Neural progenitor cell (in vitro differentiated cells): Measurements from ENCODE around the gene SLC20A1. TPM values are rescaled to one million over a fixed set of nuclear protein-coding genes. Genes with fewer than 3 reads are reported as not detected.
"Not testable (repeated sequence)": the region's sequence is repeated elsewhere in the genome, so short reads cannot be mapped to it uniquely, and the experiment has no call there.

Source experiments
- DNase-seq: peaks from one replicate; pipeline ENCODE4 v3.0.0-alpha.2; 2016; ENCODE audit warnings: low spot score
- H2AFZ ChIP-seq: fragments of 200-600 bp; sonication (generic); replicated peaks from 2 replicates; pipeline ENCODE4 v1.6.1; 2016; ENCODE audit warnings: antibody characterized with exemption
- H3F3A ChIP-seq: fragments of 200-600 bp; sonication (generic); 2 replicates; pipeline ENCODE4 v1.6.1; 2016; ENCODE audit warnings: antibody characterized with exemption, low read depth
- H3K27ac ChIP-seq: fragments of 200-600 bp; sonication (generic); 2 replicates; pipeline ENCODE4 v1.5.1; 2016; ENCODE audit warnings: mild to moderate bottlenecking
- H3K27me3 ChIP-seq: fragments of 200-600 bp; sonication (generic); 2 replicates; pipeline ENCODE4 v1.6.1; 2016; ENCODE audit warnings: mild to moderate bottlenecking, moderate library complexity
- H3K36me3 ChIP-seq: fragments of 200-600 bp; sonication (generic); 2 replicates; pipeline ENCODE4 v1.5.1; 2016
- H3K4me1 ChIP-seq: fragments of 200-600 bp; sonication (generic); 2 replicates; pipeline ENCODE4 v1.6.1; 2016; ENCODE audit warnings: mixed run types
- H3K4me2 ChIP-seq: fragments of 200-600 bp; sonication (generic); 2 replicates; pipeline ENCODE4 v1.6.1; 2016
- H3K4me3 ChIP-seq: fragments of 200-600 bp; sonication (generic); 2 replicates; pipeline ENCODE4 v1.5.1; 2016
- H3K79me2 ChIP-seq: fragments of 200-600 bp; sonication (generic); 2 replicates; pipeline ENCODE4 v1.6.1; 2016; ENCODE audit warnings: low read depth
- H3K9ac ChIP-seq: fragments of 200-600 bp; sonication (generic); 2 replicates; pipeline ENCODE4 v1.6.1; 2016
- H3K9me3 ChIP-seq: fragments of 200-600 bp; sonication (generic); 2 replicates; pipeline ENCODE4 v1.5.1; 2016; ENCODE audit warnings: low read depth
- H4K20me1 ChIP-seq: fragments of 200-600 bp; sonication (generic); 2 replicates; pipeline ENCODE4 v1.6.1; 2016; ENCODE audit warnings: low read depth
- H3K27ac Mint-ChIP-seq: 3 replicates; pipeline ENCODE4 v1.8.0; 2021; ENCODE audit warnings: mixed read lengths
- H3K27me3 Mint-ChIP-seq: 2 replicates; pipeline ENCODE4 v1.8.0; 2022; ENCODE audit warnings: low read depth, mild to moderate bottlenecking, inconsistent platforms, moderate library complexity, mixed read lengths; ENCODE audit not compliant: insufficient read depth
- H3K36me3 Mint-ChIP-seq: 3 replicates; pipeline ENCODE4 v1.8.0; 2021; ENCODE audit warnings: mixed read lengths
- H3K4me1 Mint-ChIP-seq: 3 replicates; pipeline ENCODE4 v1.8.0; 2021; ENCODE audit warnings: mixed read lengths
- H3K4me3 Mint-ChIP-seq: 3 replicates; pipeline ENCODE4 v1.8.0; 2021; ENCODE audit warnings: mild to moderate bottlenecking, moderate library complexity, mixed read lengths
- H3K9me3 Mint-ChIP-seq: 3 replicates; pipeline ENCODE4 v1.8.0; 2020; ENCODE audit warnings: mixed read lengths
- CTCF ChIP-seq: fragments of 200-600 bp; sonication (generic); IDR thresholded peaks from 2 replicates; pipeline ENCODE4 v1.5.1; 2017; ENCODE audit warnings: antibody characterized with exemption, mild to moderate bottlenecking
- EZH2 ChIP-seq: fragments of 200-600 bp; sonication (generic); IDR thresholded peaks from 2 replicates; pipeline ENCODE4 v1.6.1; 2017; ENCODE audit warnings: antibody characterized with exemption, mild to moderate bottlenecking, moderate library complexity
- EZH2phosphoT487 ChIP-seq: fragments of 200-600 bp; sonication (generic); IDR thresholded peaks from 2 replicates; pipeline ENCODE4 v1.6.1; 2017; ENCODE audit warnings: antibody characterized with exemption
- total RNA-seq: library from RNA; depleted of rRNA; stranded (reverse); fragments of >200 nt; gene quantifications from 2 replicates; pipeline ENCODE4 v1.2.3, GENCODE V29; 2015; ENCODE audit warnings: low replicate concordance

Gene SLC20A1
- total RNA-seq, 1 donor from 2014 or later = 61.1 TPM

GRCh38 chr2:112706170-112706664, 60.5 kb downstream of the SLC20A1 start:
- Histone ChIP-seq H4K20me1 (no peaks in the 10 kb centered on the region), H3K9me3 (no peaks in the 10 kb centered on the region), H3K9ac (no peak overlapping the region), H3K79me2 (no peaks in the 10 kb centered on the region), H3F3A (no peaks in the 10 kb centered on the region), H3K36me3 (no peaks in the 10 kb centered on the region), H3K27me3 (no peaks in the 10 kb centered on the region), H3K4me2 (no peak overlapping the region), H3K4me3 (no peak overlapping the region), H2AFZ (no peak overlapping the region), H3K4me1 (no peaks in the 10 kb centered on the region), H3K27ac (no peak overlapping the region)
- no peak for TF ChIP-seq CTCF
- TF ChIP-seq EZH2 = no peak
- TF ChIP-seq EZH2phosphoT487 = no peak
- H3K27ac Mint-ChIP-seq = no peak overlapping the region
- peaks cover 18% of the 10 kb centered on the region for H3K27me3 Mint-ChIP-seq
- H3K4me1 Mint-ChIP-seq = peaks cover 12% of the 10 kb centered on the region
- H3K36me3 Mint-ChIP-seq = no peaks in the 10 kb centered on the region
- H3K9me3 Mint-ChIP-seq = no peaks in the 10 kb centered on the region
- no peak for DNase-seq
- no peak overlapping the region for H3K4me3 Mint-ChIP-seq

GRCh38 chr2:112706947-112707346, 61.2 kb downstream of the SLC20A1 start:
- not testable (repeated sequence) for DNase-seq, H3K36me3 ChIP-seq, H3K27ac Mint-ChIP-seq, H3K4me3 ChIP-seq, H3F3A ChIP-seq, H3K36me3 Mint-ChIP-seq, H3K4me2 ChIP-seq, H3K27ac ChIP-seq, H2AFZ ChIP-seq, H3K4me3 Mint-ChIP-seq, H3K79me2 ChIP-seq, H3K9me3 Mint-ChIP-seq, H3K27me3 ChIP-seq, H4K20me1 ChIP-seq, H3K9me3 ChIP-seq, H3K9ac ChIP-seq, H3K4me1 ChIP-seq
- H3K27me3 Mint-ChIP-seq = peaks cover 18% of the 10 kb centered on the region
- peaks cover 12% of the 10 kb centered on the region for H3K4me1 Mint-ChIP-seq

GRCh38 chr2:112708968-112709367, 63.2 kb downstream of the SLC20A1 start:
- H3K27ac ChIP-seq = no peak overlapping the region
- no peaks in the 10 kb centered on the region for H4K20me1 ChIP-seq
- H3K79me2 ChIP-seq = no peaks in the 10 kb centered on the region
- Mint-ChIP-seq H3K27me3 (peaks cover 18% of the 10 kb centered on the region), H3K36me3 (no peaks in the 10 kb centered on the region), H3K9me3 (peaks cover 2% of the 10 kb centered on the region), H3K27ac (peak overlapping the region; percentile 11), H3K4me3 (peak overlapping the region; percentile 34), H3K4me1 (peaks cover 29% of the 10 kb centered on the region)
- peak; percentile 44 for DNase-seq
- no peaks in the 10 kb centered on the region for H3K36me3 ChIP-seq
- no peak overlapping the region for H3K4me2 ChIP-seq
- H3F3A ChIP-seq = no peaks in the 10 kb centered on the region
- TF ChIP-seq EZH2 (no peak), EZH2phosphoT487 (no peak), CTCF (no peak)
- H3K4me1 ChIP-seq = no peaks in the 10 kb centered on the region
- no peak overlapping the region for H3K9ac ChIP-seq
- no peak overlapping the region for H2AFZ ChIP-seq
- no peaks in the 10 kb centered on the region for H3K9me3 ChIP-seq
- no peak overlapping the region for H3K4me3 ChIP-seq
- no peaks in the 10 kb centered on the region for H3K27me3 ChIP-seq

- H3K79me2 ChIP-seq = no peaks in the 10 kb centered on the region
- H3F3A ChIP-seq = no peaks in the 10 kb centered on the region
- DNase-seq = no peak
- no peaks in the 10 kb centered on the region for H3K27me3 ChIP-seq
- H3K4me1 ChIP-seq = no peaks in the 10 kb centered on the region
- TF ChIP-seq EZH2 (no peak), EZH2phosphoT487 (no peak), CTCF (no peak)
- H2AFZ ChIP-seq = no peak overlapping the region
- Mint-ChIP-seq H3K4me1 (peaks cover 31% of the 10 kb centered on the region), H3K36me3 (no peaks in the 10 kb centered on the region), H3K27me3 (peaks cover 16% of the 10 kb centered on the region), H3K27ac (peak overlapping the region; percentile 92), H3K9me3 (peaks cover 2% of the 10 kb centered on the region), H3K4me3 (peak overlapping the region; percentile 71)
- H3K9me3 ChIP-seq = no peaks in the 10 kb centered on the region
- H3K9ac ChIP-seq = no peak overlapping the region
- no peaks in the 10 kb centered on the region for H3K36me3 ChIP-seq
- H3K4me3 ChIP-seq = no peak overlapping the region
- no peak overlapping the region for H3K4me2 ChIP-seq
- H4K20me1 ChIP-seq = no peaks in the 10 kb centered on the region
- no peak overlapping the region for H3K27ac ChIP-seq
Observed at GRCh38 chr2:112709703-112710102, 64.0 kb downstream of the SLC20A1 start.
